Measurements from ENCODE around the gene SLC2A11.

SLC2A11 gene

GRCh38 chr22:23832226-23833016 lies 25.3 kb upstream of the SLC2A11 start:
- no peak overlapping the region for H3K4me3 ChIP-seq (ENCODE audit: low read depth, low read length)
- no peak for TF ChIP-seq CTCF (conservative IDR thresholded peaks at IDR 0.05; ENCODE audit: low read depth, low read length)
- no peak for DNase-seq (ENCODE audit: low read depth)

- no peak overlapping the region for H3K4me3 ChIP-seq (ENCODE audit: low read depth, low read length)
- TF ChIP-seq CTCF (conservative IDR thresholded peaks at IDR 0.05; ENCODE audit: low read depth, low read length) = no peak
- no peak for DNase-seq (ENCODE audit: low read depth)
These were observed 24.5 kb upstream of the SLC2A11 start for GRCh38 chr22:23833017-23833751.

- no peak overlapping the region for H3K4me3 ChIP-seq (ENCODE audit: low read depth, low read length)
- TF ChIP-seq CTCF (conservative IDR thresholded peaks at IDR 0.05; ENCODE audit: low read depth, low read length) = no peak
- DNase-seq (ENCODE audit: low read depth) = no peak
These were observed 23.8 kb upstream of the SLC2A11 start for GRCh38 chr22:23833911-23834317.

GRCh38 chr22:23834406-23834792 lies 23.3 kb upstream of the SLC2A11 start:
- H3K4me3 ChIP-seq (ENCODE audit: low read depth, low read length) = no peak overlapping the region
- DNase-seq (ENCODE audit: low read depth) = no peak
- TF ChIP-seq CTCF (conservative IDR thresholded peaks at IDR 0.05; ENCODE audit: low read depth, low read length) = no peak

- DNase-seq (ENCODE audit: low read depth) = no peak
- H3K4me3 ChIP-seq (ENCODE audit: low read depth, low read length) = no peak overlapping the region
- no peak for TF ChIP-seq CTCF (conservative IDR thresholded peaks at IDR 0.05; ENCODE audit: low read depth, low read length)
These were observed 22.7 kb upstream of the SLC2A11 start for GRCh38 chr22:23834793-23835483.

- no peak for TF ChIP-seq CTCF (conservative IDR thresholded peaks at IDR 0.05; ENCODE audit: low read depth, low read length)
- H3K4me3 ChIP-seq (ENCODE audit: low read depth, low read length) = no peak overlapping the region
- DNase-seq (ENCODE audit: low read depth) = no peak
These were observed 22.1 kb upstream of the SLC2A11 start for GRCh38 chr22:23835484-23836144.

Data from choroid plexus epithelial cell (primary cell).